HG02759 (cell line): ENCODE measurements around the gene EVI5L.
"Not testable (repeated sequence)": the region's sequence is repeated elsewhere in the genome, so short reads cannot be mapped to it uniquely, and the experiment has no call there.

Source experiments
- ATAC-seq: cut with Tn5 transposase; IDR thresholded peaks from one replicate; pipeline ENCODE4 v1.9.1; 2021; ENCODE audit warnings: mild to moderate bottlenecking, moderate library complexity; ENCODE audit not compliant: unreplicated experiment

EVI5L gene

GRCh38 chr19:7871437-7872305 lies 41.7 kb downstream of the EVI5L start:
- no peak for ATAC-seq

GRCh38 chr19:7872306-7873204 lies 42.5 kb downstream of the EVI5L start:
- ATAC-seq: no peak

DNA sequence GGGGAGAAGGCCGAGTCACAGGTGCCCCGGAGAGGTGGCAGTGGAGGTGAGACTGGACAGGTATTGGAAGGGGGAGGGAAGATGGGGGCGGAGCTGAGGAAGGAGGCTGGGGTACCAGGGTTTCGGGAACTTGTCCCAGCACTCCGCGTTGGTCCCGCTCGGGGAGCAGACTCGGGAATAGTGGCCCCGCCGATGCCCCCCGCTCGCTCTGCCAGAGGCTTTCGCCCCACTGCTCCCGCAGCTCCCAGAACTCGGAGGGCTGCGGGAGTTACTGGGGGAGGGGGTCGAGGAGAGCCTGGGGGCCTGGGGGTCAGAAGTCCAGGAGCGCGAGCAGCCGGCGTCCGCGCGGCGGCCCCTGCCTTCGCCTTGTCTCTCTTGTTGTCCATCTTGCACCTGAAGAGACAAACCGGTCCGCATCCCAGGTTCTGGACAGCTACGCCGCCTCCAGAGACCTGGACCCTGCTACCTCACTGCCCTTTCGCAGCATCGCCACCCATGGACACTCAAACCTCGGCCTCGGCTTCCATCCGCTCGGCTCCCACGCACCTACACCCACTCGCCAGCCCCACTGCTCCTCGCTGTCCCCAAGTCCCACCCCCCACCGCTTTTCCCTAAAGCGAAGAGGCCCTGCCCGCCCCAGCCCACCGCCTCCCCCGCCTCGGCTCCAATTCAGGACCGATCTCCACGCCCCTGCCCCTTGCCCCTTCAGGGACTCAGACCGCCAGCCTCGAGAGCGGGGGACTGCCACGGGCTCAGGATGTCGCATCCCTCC lies 43.5 kb downstream of the EVI5L start:
- no peak for ATAC-seq

DNA sequence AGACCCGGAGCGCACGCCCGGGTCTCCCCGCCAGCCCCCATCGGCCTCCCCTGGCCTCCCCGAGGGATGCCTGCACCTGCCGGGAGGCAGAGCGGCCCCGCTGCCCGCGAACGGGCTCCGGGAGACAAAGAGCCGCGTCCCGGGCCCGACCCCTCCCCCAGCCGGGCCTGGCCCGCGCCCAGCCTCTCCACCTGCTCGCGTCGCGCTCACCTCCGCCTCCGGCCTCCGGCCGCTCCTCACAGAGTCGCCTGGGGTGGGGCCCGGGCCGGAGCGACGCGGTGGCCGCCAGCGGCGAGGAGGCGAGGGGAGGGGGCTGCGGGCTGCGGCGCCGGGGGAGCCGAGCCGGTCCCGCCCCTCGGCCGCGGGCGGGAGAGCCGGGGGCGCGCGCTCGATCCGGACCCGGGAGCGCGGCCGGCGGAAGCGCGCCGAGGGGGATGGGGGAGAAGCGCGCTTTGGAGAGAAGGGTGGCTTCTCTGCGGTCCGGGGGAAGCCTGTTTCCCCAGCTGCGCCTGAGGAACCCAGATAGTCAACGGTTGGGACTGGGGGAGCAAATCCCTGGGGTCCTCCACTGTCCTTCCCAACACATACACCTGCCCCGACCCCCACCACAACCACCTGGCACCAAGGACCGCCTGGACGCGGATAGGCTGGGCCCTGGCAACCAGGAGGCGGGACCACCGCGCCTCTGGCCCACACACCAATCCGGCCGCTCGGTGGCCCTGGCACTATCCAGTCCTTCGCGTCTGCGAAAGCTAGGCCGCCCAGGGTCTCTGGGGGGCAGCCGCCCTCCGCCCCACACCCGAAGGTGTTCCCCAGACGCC lies 44.3 kb downstream of the EVI5L start, which contains the start of gene PRR36:
Gene PRR36, minus strand, starts transcription at position 315 of the 821 bp plus-strand sequence. CDS start 701 bp downstream, outside the sequence.
- no peak for ATAC-seq

- ATAC-seq: no peak
Measured at GRCh38 chr19:7874897-7875273, 44.9 kb downstream of the EVI5L start.

GRCh38 chr19:7877249-7877836 lies 47.3 kb downstream of the EVI5L start:
- no peak for ATAC-seq

DNA sequence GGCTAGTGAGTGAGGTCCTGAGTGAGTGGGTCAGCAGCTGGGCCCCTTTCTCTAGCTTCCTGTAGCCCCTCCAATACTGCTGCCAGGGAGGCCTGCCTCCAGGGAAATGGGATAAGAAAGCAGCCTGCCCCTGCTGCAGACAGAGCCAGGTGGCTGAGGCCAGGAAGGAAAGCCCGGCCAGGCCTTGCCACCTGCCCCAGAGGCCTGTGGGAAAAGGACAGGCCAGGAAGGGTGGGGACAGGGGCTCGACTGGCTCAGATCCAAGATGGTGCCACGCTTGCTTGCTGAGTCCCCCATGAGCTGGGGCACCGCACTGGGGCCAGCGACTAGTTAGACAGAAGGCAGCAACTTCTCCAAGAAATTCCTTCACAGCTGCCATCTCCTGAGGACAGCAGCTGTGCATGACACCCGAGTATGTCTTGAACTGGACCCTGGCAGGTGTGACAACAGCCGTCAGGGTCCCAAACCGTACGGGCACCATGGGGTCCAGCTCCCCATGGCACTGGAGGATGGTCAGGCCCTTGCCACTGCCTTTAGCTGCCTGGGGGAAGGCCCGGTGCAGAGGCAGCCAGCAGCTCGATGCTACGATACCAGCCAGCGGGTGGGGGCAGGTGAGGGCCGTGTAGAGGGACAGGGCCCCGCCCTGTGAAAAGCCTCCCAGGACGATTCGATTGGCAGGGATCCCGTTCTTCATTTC lies 49.2 kb downstream of the EVI5L start:
- no peak for ATAC-seq

DNA sequence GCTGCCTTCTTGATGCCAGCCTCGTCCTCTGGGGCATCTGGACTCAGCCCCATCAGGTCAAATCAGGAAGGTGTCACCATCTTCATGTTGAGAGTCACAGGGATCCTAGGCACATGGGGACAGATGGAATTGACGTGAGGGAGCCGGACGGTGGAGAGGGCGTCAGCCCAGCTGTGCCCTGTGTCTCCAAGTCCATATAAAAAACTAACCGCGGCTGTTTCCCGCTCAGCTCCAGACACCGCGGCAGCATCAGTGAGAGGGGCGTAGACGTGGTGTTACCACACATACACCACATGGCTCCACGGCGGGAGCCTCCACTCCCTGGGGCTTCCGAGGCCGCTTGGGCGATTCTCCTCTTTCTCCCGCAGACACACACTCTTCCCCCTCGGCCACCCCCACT lies 49.8 kb downstream of the EVI5L start:
- ATAC-seq: no peak

DNA sequence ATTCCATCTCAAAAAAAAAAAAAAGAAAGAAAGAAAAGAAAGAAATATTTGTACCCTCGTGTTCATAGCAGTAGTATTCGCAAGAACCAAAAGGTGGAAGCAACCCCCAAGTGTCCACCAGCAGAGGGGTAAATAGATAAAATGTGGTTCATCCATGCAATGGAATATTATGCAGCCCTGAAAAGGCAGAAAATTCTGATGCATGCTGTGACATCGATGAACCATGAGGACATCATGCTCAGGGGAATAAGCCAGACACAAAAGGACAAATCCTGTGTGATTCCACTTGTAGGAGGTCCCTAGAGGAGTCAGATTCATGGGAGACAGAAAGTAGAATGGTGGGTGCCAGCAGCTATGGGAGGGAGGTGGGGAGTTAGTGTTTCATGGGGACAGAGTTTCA lies 51.9 kb downstream of the EVI5L start:
- no peak for ATAC-seq

- no peak for ATAC-seq
Measured at GRCh38 chr19:7883105-7883504, 53.1 kb downstream of the EVI5L start.

DNA sequence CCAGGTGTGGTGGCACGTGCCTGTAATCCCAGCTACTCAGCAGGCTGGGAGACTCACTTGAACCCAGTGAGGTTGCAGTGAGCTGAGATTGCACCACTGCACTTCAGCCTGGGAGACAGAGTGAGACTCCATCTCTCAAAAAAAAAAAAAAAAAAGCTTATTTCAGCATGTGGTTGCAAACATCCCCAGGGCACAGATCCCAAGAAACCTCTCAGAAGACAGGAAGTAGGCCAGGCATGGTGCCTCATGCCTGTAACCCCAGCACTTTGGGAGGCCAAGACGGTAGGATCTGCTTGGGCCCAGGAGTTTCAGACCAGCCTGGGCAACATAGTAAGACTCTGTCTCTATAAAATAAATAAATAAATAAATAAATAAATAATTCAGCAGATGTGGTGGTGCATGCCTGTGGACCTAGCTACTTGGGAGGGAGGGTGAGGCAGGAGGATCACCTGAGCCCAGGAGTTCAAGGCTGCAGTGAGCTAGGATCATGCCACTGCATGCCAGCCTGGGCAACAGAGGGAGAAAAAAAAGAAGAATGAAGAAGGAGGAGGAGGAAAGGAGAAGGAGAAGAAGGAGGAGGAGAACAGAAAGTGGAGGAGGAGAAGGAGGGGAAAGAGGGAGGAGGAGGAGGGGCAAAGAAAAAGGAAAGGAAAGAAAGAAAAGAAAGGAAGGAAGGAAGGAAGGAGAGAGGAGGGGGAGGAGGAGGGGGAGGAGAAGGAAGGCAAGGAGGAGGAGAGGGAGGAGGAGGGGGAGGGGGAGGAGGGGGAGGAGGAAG lies 54.0 kb downstream of the EVI5L start:
- ATAC-seq: no peak

GRCh38 chr19:7885818-7886217 lies 55.8 kb downstream of the EVI5L start:
- ATAC-seq: no peak

- no peak for ATAC-seq
Measured at GRCh38 chr19:7887408-7888144, 57.6 kb downstream of the EVI5L start.

DNA sequence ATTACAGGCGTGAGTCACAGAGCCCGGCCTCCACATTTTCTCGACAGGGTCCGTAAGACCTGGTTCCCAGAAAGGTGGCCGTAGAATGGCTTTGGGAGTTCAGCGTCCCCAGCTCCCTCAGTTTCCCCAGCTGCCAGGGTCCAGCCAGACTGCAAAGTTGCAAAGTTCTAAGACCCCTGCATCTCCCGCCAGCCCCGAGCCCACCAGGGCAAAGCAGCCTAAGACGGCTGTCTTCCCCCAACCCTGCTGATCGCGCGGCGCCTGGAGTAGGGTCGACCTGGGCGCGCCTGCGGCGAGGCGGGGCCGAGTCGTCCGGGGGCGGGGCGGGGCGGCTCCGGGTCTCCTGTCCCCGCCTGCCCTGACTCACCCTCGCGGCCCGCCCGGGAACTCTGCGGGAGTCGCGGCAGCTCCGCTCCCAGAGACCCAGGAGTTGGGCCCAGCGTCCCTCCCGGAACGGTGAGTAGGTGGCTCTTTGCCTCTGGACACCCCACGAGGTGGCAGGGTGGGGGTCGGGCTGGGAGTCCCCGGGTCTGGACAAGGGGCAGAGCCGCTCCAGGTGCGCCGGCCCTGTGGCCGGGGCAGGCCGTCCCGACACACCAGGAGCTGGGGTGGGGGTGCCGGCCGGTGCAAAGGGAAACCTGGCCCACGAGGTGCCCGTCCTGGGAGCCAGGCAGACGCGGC lies 58.3 kb downstream of the EVI5L start, which contains the start of gene LRRC8E:
Gene LRRC8E, plus strand, starts transcription at position 366 of the 681 bp plus-strand sequence. CDS start 7,094 bp downstream, outside the sequence.
- no peak for ATAC-seq

GRCh38 chr19:7888826-7889217 lies 58.8 kb downstream of the EVI5L start:
- no peak for ATAC-seq

DNA sequence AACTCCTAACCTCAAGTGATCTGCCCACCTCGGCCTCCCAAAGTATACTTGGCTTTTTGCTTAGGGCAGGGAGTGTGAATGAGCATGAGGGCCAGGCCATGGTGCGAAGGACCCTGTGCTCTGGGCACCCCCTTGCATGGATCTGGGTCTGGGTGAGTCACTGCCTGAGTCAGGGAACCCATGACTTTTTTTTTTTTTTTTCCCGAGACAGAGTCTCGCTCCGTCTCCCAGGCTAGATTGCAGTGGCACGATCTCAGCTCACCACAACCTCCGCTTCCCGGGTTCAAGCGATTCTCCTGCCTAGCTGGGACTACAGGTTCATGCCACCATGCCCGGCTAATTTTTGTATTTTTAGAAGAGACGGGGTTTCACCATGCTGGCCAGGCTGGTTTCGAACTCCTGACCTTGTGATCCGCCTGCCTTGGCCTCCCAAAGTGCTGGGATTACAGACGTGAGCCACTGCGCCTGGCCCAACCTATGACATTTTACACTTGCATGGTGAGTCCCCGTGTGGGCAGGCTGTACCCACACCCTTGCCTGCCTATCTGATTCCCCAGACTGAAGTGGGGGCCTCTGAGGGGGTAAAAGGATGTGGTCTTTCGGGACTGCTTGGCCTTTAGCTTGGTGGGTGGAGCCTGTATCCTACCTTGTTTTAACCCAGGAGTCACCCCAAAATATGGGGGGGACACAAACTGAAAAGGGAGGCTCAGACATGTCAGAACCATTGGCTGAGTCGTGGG lies 63.5 kb downstream of the EVI5L start:
- ATAC-seq: not testable (repeated sequence)
